Daoy (cell line): ENCODE measurements around the gene CCDC24. TPM values are rescaled to one million over a fixed set of nuclear protein-coding genes. Genes with fewer than 3 reads are reported as not detected.

Experiments
- DNase-seq: peaks from one replicate; pipeline ENCODE4 v3.0.0-alpha.2; 2015; ENCODE audit warnings: low read depth
- total RNA-seq: library from RNA; depleted of rRNA; stranded (reverse); fragments of >200 nt; shearing (Covaris generic); gene quantifications from 2 replicates; pipeline ENCODE4 v1.2.3, GENCODE V29; 2014

Gene CCDC24
- total RNA-seq, 1 experiment from 2014 or later, result 1.8 TPM

DNA sequence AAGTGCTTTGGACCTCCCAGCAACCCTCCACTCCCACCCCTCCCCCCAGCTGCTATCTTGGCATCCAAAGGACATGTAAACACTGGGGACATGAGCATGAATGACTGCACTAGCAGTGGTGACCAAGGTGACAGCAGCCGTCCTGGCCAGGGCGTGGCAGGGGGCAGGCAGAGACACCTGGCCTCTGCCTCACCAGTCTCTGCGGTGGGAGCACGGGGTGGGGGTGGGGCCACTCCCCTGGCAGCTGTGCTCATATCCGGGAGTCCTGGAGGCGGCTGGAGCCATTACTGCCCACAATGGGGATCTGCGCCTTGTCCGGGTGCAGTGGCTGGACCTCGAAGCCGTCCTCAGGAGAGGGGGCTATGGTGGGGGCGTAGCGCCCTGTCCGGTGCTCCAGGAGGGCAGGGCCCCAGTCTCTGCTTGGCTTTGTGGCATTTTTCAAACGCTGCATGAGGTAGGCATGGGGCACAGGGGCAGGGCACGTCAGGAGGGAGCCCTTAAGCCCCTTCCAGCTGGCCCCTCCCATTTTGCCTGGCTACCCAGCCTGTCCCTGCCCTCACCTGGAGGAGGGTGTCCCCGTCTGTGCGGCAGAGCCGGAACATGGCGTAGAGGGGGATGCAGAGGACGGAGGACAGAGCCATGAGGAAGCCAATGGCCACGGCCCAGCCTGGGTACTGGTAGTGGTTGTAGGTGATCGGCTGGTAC lies 6.0 kb downstream of the CCDC24 start:
- DNase-seq, result no peak

DNA sequence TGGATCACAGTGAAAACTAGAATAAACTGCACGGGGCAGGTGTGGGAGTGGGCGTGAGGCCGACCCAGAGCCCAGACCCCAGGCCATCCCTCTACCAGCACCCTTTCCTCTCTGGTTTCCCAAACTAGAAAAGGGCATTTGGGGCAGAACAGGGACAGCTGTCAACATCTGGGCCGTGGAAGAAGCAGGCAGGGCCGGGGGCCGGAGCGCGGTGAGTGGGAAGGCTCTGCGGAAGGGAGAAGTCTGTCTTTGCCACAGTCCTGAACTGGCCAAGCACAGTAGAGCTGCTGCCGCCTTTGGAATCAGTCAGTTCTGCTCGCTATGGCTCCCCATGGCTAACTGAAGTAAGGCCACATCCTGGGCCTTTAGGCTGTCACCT lies 6.6 kb downstream of the CCDC24 start:
- no peak for DNase-seq

DNA sequence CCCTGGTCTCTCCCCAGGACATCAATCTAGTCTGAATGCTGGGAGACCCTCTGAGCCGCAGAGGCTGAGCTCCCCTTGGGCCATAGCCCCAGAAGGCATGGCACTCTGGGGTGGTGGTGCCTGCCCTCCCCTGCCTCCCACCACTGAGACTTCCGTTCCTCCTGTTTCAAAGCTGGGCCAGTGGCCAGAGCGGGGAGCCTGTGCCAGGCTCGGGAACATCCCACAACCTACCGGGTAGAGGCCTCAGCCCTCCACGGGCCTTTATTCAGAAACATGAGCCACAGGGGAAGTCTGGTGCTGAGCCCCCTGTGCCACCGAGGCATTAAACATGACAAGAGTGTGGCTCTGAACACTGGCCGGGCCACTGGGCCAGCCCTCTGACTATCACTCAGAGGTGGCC lies 8.1 kb downstream of the CCDC24 start:
- DNase-seq, result no peak

DNA sequence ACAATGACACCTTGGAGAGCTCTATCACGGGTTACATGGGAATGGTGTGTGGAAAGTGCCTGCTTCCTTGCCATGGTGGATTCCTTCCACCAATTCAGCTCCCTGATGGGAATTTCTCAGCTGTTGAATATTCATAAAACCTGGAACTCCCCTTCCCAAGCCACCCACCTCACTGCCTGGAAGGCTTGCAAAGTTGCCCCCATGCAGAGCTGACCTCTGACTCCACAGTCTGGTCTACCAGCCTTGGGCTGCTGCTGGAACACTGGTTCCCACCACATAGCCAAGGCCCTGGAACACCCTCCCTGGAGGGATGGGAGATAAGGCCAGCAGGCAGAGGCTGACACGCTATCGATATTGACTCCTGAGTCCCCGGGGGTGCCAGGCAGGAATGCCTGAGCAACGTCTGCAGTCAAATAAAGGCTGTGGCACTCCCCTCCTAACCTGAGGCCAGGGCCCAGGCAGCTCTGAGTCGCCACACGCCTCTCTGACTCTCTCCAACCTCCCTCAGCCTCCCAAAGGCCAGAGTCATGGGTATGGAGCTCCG lies 8.8 kb downstream of the CCDC24 start:
- no peak for DNase-seq

DNA sequence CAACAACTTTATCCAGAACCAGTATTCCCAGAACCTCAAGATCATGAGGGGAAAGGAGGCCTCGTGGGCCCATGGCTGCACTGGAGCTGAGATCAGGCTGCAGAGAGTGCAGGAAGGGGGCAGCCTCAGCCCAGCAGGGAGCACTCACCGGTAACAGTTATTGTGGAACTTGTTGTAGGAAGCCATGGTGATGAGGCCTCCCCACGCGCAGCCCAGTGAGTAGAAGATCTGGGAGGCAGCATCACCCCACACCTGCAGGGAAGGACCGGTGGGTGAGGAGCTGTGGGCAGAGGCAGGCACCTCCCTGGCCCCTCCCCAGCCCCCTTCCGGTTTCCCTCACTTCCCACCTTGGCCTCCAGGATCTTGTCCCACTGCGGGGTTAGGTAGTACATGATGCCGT lies 10.8 kb downstream of the CCDC24 start:
- DNase-seq, result no peak

DNA sequence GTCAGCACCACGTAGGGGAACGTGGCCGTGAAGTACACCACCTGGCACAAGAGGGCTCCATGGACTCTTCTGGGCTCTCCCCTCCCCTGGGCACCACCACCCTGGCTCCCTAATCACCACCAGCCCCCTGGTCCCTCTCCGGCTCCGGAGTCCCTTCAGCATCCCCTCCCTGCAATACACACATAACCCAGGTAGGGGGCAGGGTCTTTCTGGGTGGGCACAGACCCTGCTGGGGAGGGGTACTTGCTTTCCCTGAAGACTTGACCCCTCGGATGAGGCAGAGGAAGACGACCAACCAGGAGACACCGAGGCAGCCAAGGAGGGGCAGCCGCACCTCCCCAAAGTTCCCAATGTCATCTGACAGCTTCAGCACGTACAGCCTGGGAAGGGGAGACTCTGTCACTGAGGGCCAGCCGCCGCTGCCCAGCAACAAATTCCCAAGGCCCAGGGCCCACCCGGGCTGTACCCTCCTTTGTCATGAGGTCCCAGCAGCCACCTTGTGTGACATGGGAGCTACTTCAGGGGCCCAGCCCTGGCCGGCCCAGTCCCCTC lies 11.3 kb downstream of the CCDC24 start:
- DNase-seq, result no peak

DNA sequence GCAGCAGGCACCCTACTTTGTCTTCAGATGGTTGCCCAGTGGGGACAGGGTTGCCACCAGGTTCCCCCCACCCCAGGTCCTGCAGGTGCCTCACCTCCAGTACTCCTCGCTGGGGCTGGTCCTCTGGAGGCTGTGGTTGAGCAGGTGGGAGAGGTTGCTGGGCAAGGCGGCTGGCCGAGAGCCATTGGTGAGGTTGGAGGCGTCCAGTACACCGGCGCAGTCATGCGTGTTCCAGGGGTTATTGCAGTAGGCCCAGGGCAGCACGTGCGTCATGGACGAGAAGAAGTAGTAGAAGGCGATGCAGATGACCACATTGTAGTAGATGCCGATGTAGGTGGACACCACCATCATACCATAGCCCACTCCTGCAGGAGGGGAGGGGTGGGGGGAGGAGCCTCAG lies 16.9 kb downstream of the CCDC24 start:
- no peak for DNase-seq

DNA sequence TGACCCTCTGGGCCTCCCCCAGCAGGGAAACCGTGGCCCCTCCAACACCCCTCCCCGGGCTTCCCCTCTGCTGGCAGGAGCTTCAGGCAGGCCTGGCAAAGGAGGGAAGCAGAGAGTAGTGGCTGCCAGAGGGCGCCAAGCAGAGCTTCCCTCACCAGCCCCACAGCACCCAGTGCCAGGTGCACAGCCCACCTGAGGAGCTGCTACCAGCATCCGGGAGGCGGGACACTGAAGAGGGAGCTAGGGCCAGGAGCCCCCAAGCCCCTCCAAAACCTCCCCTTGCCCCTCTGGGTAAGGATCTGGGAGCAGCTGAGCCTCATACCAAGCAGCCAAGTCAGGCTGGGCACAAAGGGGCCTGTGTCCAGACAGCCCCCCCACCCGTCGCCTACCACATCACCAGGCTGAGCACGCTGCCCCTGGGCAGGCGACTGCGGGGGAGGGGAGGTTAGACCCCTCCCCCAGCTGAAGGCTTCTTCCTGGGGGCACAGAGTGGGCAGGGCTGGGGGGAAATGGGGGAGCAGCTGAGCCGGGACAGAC lies 19.6 kb downstream of the CCDC24 start:
- no peak for DNase-seq

DNA sequence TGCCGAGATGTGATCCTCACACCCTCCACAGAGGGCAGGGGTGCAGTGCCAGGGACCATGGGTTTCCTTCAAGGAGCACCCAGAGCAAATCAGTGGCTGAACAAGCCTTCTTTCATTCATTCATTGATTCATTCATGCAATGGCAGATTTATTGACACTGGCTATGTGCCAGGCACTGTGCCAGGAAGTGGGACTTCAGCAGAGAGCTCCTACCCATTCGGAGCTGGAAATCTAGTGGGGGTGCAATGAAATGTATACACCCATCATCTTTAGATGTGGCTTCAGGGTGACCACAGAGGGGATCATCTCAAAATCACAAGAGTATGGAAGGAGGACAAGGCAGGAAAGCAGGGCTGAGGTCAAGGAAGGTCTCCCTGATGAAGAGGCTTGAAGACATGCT lies 21.0 kb downstream of the CCDC24 start:
- peak; percentile 33 for DNase-seq

DNA sequence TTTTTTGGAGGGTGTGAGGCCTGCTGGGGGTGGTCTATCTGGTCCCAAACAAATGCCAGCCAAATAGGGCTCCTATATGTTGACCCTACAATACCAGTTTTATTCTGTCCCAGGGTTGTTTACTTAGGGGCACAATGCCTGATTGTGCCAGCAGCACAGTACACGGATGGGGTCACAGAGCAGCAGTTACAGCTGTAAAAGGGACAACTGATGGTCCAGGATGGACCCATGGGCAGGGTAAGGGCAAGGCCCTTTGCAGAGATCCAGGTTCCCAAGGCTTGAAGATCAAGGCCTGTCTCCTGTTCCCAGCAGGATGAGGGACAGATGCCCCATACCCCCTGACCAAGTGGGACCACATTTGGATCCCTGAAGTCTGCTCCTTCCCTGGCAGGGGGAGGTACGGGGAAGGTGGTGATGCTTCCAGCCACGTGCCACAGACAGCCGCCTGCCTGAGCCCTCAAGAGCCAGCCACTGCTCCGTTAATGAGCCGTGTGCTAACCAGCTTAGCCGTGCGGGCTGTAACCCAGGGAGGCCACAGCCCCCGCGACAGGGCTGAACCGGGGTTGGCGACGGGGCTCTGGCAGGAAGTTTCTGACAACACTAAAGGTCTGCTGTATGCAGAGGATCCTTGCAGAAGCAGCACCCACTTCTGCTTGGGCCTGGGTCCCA lies 21.7 kb downstream of the CCDC24 start:
- no peak for DNase-seq

DNA sequence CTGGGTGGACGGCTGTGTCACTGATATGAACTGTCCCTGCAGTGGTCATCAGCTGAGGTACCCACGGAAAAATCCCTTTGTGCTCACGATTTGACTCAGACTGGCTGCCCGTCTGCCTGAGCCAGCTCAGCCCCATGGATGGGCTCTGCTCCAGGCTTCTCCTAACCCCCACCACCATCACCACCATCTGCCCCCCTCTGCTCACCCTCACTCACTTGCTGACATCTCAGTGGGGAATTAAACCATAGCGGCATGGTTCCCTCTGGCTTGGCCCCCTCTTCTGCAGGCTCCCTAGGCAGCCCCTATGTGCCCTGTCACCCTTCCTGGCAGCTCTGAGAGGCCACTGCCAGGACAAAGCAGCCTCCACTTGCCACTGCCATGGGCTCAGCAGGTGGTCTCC lies 22.6 kb downstream of the CCDC24 start:
- no peak for DNase-seq

DNA sequence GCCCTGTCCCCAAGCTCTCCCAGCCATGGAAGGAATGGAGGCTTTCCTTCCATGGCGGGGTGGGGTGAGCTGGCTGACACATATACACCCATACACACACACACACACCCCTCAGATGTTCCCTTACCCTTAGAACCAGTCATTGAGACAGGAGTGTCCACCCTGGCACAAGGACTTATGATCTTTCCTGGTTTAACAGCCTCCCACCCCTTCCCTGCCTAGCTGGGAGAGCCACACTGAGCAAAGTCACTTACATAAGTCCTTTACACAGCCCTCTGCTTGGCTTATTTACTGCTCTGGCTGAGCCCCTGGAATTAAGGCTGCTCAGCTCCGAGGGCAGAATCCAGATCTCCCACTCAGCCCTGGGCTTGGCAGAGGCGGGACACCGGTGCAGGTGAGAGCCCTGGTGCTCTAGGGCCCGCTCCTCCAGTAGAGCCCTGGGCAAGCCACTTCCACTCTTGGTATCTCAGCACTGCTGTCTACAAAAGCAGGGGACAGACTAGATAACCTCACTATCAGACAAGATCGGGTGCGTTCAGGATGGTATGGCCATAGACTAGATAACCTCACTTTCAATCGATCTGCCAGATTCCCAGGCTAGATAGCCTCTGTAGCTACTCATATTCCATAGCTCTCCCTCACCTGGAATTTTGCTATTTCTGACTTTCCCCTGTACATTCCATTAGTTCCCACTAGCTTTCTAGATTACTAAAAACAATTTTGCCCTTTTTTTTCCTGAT lies 23.1 kb downstream of the CCDC24 start:
- no peak for DNase-seq

DNA sequence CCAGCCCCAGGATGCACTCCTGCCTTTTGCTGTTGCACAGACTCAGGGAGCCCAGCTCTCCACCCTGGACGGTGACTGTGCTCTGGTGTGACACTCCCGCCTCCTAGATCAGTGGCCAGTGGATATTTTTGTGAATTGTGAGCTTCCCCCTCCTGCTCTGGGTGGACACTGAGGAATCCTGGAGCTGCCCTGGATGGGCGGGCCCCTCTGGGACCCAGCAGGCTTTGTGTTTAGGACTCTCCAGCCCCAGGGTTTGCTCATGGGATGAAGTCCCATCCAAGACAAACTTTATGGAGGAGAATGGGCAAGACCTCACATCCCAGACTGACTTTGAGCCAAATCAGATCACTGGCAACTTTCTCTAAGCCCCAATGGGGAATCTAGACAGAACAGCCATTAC lies 23.8 kb downstream of the CCDC24 start:
- DNase-seq, result no peak

DNA sequence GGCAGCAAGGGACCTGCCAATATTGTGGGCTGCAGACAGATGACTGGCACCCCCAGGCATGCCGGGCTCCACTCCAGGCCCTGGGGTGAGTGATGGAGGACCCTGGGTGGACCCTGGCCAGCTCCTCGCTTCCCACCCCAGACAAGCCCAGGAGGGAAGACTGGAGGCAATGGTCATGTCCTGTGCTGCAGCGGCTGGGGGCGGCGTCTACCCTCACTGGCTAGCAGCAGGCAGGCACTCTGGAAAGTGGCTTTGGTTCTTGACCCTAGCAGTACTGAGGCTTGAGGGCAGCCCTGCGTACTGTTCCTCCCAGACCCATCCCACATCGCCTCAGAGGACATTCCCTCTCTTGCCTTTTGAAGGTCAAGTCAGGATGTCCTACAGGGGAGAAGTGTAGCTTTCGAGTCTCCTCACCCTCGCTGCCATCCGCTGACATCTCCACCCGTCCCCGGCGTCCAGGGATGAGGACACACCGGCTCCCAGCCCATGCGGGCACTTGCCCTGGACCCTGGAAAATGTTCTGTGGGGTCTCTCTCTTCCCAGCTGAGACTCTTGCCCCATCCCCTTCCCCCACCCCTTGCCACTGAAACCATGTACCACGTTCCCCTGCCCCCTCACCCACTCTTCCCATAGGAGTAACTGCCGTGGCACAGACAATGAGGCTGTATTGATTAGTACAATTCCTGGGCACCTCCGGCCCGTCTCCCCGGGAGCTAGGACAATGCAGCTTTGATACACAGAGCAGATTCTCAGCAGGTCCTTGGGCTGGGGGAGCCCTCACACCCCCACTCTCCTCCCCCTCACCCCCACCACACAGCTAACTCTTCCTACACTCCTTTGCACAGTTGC lies 24.9 kb downstream of the CCDC24 start:
- no peak for DNase-seq

DNA sequence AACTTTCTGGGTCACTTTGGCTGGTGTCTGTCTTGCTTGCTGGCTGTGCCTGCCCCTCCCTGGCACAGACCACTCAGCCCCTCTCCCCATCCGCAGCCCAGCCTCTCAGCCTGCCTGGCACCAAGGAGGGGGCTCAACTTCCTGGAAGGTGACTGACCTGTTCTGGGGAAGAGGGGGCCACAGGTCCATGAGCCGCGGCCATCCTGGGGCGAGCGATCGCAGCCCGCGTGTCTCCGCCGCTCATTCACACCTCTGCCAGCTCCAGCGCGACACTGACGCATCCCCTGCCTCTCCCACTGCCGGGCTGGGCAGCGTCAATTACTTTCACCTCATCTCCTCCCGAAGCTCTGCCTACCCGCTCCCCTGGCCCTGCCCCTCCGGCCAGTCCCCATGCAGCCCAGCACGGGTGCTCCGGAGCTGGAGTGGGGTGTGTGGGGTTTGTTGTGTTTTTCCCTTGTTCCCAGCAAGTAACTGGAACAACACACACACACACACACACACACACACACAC lies 25.5 kb downstream of the CCDC24 start:
- no peak for DNase-seq

DNA sequence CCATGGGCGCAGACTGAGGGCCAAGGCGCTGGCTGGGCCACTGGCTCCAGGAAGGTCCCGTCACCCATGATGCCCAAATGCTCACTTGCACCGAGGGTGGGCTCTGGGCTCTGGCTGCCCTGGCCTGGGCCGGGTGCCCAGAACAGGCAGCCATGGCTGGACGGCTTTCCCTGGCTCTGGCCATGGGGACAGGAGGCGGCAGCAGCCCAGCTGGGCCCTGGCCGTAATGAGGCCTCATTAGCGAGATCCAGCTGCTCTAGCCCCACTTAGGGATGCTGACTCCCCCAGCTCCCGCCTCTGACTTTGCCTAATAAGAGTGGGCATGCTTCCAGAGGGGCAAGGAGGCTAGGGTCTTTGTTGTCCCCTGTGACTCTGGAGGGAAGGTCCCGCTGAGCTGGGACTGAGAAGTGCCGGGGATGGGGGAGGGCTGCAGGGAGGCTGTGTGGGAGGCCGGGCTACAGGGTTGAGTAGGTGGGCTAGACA lies 28.1 kb downstream of the CCDC24 start:
- DNase-seq, result no peak

DNA sequence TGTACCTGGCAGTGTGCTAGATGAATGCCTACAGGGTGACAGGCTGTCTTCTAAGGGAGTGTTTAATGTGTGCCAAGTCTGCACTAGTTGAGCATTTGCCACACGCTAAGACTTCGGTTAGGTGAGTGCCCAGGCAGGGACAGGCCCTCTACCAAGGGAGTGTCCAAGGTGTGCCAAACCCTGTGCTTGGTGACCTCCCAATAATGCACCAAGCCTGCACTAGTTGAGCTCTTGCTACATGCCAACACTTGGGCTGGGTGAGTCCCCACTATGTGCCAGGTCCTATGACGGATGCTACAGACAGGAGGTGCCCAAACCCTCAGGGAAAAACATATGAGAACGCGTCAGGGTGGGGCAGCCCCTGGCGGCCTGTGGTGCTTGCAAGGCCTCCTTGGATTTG lies 29.1 kb downstream of the CCDC24 start:
- no peak for DNase-seq

DNA sequence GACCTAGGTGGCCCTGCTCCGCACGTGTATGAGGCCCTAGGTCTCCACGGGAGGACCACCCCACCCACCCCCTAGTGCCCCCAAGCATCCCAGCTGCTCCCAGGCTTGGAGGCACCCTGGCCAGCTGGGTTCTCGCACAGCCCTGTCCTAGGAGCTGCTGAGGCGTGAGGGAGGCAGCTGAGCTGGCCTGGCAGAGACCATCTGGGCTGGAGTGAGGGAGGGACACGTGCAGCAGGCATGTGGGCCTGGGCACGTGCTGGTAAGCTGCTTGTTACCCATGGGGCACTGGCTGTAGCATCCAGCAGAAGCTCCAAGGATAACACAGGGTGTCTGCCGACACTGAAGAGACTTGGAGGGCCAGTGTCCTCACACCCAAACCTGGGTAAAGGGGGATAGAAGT lies 29.8 kb downstream of the CCDC24 start:
- no peak for DNase-seq

DNA sequence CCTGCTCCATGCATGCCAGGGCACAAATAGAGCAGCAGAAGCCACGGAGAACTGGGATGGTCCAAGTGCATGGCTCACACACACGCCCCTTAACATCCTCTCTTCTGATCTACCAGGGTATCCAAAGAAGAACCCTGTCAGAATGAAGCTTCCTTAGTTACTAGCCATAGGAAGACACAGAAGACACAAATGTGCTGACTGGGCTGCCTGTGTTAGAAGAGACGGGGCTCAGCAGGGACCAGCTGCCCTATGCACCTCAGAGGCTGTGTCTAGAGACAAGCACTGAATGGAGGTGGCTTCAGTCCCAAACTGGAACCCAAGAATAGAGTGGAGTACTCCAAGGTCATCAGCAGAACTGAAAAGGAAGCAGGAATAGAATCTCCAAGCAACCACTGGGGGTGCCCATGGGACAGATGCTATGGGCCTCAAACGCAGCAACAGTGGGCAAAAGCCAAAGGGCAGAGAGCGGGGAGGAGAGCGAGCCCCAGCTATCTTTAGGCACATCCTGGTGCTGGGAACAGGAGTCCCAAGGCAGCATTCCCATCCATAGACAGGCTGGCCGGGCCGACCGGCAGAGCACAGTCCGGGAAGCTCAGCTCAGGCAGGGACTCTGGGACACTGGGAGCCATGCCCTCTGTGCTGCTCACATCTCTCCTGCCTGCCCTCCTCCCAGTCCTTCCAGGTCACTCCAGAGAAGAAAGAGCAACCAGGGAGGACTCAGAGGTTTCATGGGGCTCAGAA lies 30.4 kb downstream of the CCDC24 start:
- DNase-seq, result no peak
